Astrocyte (in vitro differentiated cells and primary cell): ENCODE data around the gene ARHGAP12. TPM values are rescaled to one million over a fixed set of nuclear protein-coding genes. Genes with fewer than 3 reads are reported as not detected.
A peak's percentile ranks its signal among the peaks of the same experiment; 100 is the strongest.

Experiments
- DNase-seq: peaks from one replicate; pipeline ENCODE4 v3.0.0-alpha.2; 2010; ENCODE audit warnings: low read depth
- FAIRE-seq: peaks from 2 replicates; lab custom pipeline; 2011; peaks lifted over from hg19 to GRCh38; lab: Jason Lieb, UNC
- H2AFZ ChIP-seq: 2 replicates; pipeline ENCODE4 v1.6.0; 2012; ENCODE audit warnings: low read depth, low read length, inconsistent platforms
- H3K27ac ChIP-seq: 2 replicates; pipeline ENCODE4 v1.5.1; 2011; ENCODE audit warnings: low read depth, low read length, inconsistent platforms
- H3K27me3 ChIP-seq: 2 replicates; pipeline ENCODE4 v1.6.0; 2011; ENCODE audit warnings: low read length, inconsistent platforms; ENCODE audit not compliant: insufficient read depth
- H3K36me3 ChIP-seq: 2 replicates; pipeline ENCODE4 v1.5.1; 2011; ENCODE audit warnings: low read length, inconsistent platforms; ENCODE audit not compliant: insufficient read depth
- H3K4me1 ChIP-seq: 2 replicates; pipeline ENCODE4 v1.5.1; 2011; ENCODE audit warnings: low read length, inconsistent platforms; ENCODE audit not compliant: insufficient read depth
- H3K4me2 ChIP-seq: 2 replicates; pipeline ENCODE4 v1.6.0; 2012; ENCODE audit warnings: low read length, inconsistent platforms
- H3K4me3 ChIP-seq: 2 replicates; pipeline ENCODE4 v1.5.1; 2011; ENCODE audit warnings: low read depth, mild to moderate bottlenecking, low read length, inconsistent platforms; ENCODE audit not compliant: insufficient read depth
- H3K79me2 ChIP-seq: 2 replicates; pipeline ENCODE4 v1.6.0; 2012; ENCODE audit warnings: mild to moderate bottlenecking, low read length, inconsistent platforms; ENCODE audit not compliant: insufficient read depth
- H3K9ac ChIP-seq: 2 replicates; pipeline ENCODE4 v1.6.0; 2012; ENCODE audit warnings: mild to moderate bottlenecking, low read length, inconsistent platforms
- H3K9me3 ChIP-seq: 2 replicates; pipeline ENCODE4 v1.5.1; 2012; ENCODE audit warnings: low read depth, mild to moderate bottlenecking, low read length, inconsistent platforms; ENCODE audit not compliant: insufficient read depth
- H4K20me1 ChIP-seq: 2 replicates; pipeline ENCODE4 v1.6.0; 2012; ENCODE audit warnings: low read length, inconsistent platforms; ENCODE audit not compliant: insufficient read depth
- H3K27ac Mint-ChIP-seq: one replicate; pipeline ENCODE4 v1.8.0; 2021; ENCODE audit warnings: mild to moderate bottlenecking, mixed read lengths; ENCODE audit not compliant: unreplicated experiment
- H3K27me3 Mint-ChIP-seq: one replicate; pipeline ENCODE4 v1.8.0; 2021; ENCODE audit warnings: low read depth, mixed read lengths; ENCODE audit not compliant: unreplicated experiment
- H3K36me3 Mint-ChIP-seq: one replicate; pipeline ENCODE4 v1.8.0; 2021; ENCODE audit warnings: low read depth, mixed read lengths; ENCODE audit not compliant: unreplicated experiment
- H3K4me1 Mint-ChIP-seq: one replicate; pipeline ENCODE4 v1.8.0; 2021; ENCODE audit warnings: low read depth, mixed read lengths; ENCODE audit not compliant: unreplicated experiment
- H3K4me3 Mint-ChIP-seq: one replicate; pipeline ENCODE4 v1.8.0; 2021; ENCODE audit warnings: mild to moderate bottlenecking, moderate library complexity, mixed read lengths; ENCODE audit not compliant: unreplicated experiment
- H3K9me3 Mint-ChIP-seq: one replicate; pipeline ENCODE4 v1.8.0; 2021; ENCODE audit warnings: mild to moderate bottlenecking, mixed read lengths; ENCODE audit not compliant: unreplicated experiment
- EZH2 ChIP-seq: IDR thresholded peaks from 2 replicates; pipeline ENCODE4 v1.6.1; 2012; ENCODE audit warnings: mild to moderate bottlenecking, low read length, inconsistent platforms; ENCODE audit not compliant: insufficient read depth
- total RNA-seq: library from RNA; stranded (reverse); gene quantifications from 2 replicates; pipeline ENCODE4 v1.2.1, GENCODE V29; 2021
- TF ChIP-seq, protein P1 (sequence below): IDR thresholded peaks from 2 replicates; pipeline ENCODE4 v1.5.1; 2011; ENCODE audit warnings: low read depth, mild to moderate bottlenecking, inconsistent platforms, low read length, moderate library complexity; ENCODE audit not compliant: insufficient read depth

The ARHGAP12 gene
- total RNA-seq, 1 donor from 2014 or later, result 24.9 TPM

DNA sequence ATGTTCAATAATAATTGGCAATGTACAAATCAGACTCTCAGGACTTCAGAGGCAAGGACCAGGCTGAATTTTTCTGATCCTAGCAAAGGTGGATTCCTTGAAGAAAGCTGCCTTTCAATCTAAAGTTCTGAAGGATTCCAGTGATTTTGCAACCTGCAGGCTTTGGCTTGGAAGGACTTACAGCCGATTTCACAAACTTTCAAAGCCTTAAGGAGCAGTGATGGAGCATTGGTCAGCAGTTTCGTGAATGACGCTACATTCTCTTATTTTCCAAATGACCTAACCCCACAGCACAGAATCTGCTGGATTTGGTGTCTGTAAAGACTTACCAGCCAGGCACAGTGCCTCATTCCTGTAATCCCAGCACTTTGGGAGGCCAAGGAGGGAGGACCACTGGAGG is 167.5 kb downstream of the ARHGAP12 start:
- Histone ChIP-seq H2AFZ (no peak overlapping the region), H3K9me3 (no peaks in the 10 kb centered on the region), H3K4me1 (peaks cover 8% of the 10 kb centered on the region), H4K20me1 (no peaks in the 10 kb centered on the region), H3K4me3 (no peak overlapping the region), H3K4me2 (peak overlapping the region; percentile 2), H3K27me3 (no peaks in the 10 kb centered on the region), H3K36me3 (no peaks in the 10 kb centered on the region), H3K79me2 (no peaks in the 10 kb centered on the region), H3K27ac (no peak overlapping the region), H3K9ac (no peak overlapping the region)
- TF ChIP-seq, protein P1, sequence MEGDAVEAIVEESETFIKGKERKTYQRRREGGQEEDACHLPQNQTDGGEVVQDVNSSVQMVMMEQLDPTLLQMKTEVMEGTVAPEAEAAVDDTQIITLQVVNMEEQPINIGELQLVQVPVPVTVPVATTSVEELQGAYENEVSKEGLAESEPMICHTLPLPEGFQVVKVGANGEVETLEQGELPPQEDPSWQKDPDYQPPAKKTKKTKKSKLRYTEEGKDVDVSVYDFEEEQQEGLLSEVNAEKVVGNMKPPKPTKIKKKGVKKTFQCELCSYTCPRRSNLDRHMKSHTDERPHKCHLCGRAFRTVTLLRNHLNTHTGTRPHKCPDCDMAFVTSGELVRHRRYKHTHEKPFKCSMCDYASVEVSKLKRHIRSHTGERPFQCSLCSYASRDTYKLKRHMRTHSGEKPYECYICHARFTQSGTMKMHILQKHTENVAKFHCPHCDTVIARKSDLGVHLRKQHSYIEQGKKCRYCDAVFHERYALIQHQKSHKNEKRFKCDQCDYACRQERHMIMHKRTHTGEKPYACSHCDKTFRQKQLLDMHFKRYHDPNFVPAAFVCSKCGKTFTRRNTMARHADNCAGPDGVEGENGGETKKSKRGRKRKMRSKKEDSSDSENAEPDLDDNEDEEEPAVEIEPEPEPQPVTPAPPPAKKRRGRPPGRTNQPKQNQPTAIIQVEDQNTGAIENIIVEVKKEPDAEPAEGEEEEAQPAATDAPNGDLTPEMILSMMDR, result no peak
- no peak for TF ChIP-seq EZH2
- Mint-ChIP-seq H3K27ac (no peak overlapping the region), H3K4me3 (peak overlapping the region; percentile 86), H3K36me3 (no peaks in the 10 kb centered on the region), H3K27me3 (peaks cover 4% of the 10 kb centered on the region), H3K4me1 (peaks cover 2% of the 10 kb centered on the region), H3K9me3 (peaks cover 6% of the 10 kb centered on the region)
- no peak for DNase-seq
- no peak for FAIRE-seq

GRCh38 chr10:31760674-31761081 is 168.0 kb downstream of the ARHGAP12 start:
- FAIRE-seq (no peak), DNase-seq (peak; percentile 41)
- Histone ChIP-seq H3K36me3 (no peaks in the 10 kb centered on the region), H4K20me1 (no peaks in the 10 kb centered on the region), H3K9ac (peak overlapping the region; percentile 72), H3K27me3 (no peaks in the 10 kb centered on the region), H3K4me2 (peak overlapping the region; percentile 78), H3K79me2 (no peaks in the 10 kb centered on the region), H3K4me1 (peaks cover 8% of the 10 kb centered on the region), H3K9me3 (no peaks in the 10 kb centered on the region), H3K4me3 (peak overlapping the region; percentile 35), H3K27ac (peak overlapping the region; percentile 75), H2AFZ (peak overlapping the region; percentile 81)
- TF ChIP-seq, protein P1, result no peak
- TF ChIP-seq EZH2, result no peak
- peaks cover 2% of the 10 kb centered on the region for H3K4me1 Mint-ChIP-seq
- H3K4me3 Mint-ChIP-seq, result peak overlapping the region; percentile 86
- peaks cover 4% of the 10 kb centered on the region for H3K27me3 Mint-ChIP-seq
- H3K9me3 Mint-ChIP-seq, result peaks cover 6% of the 10 kb centered on the region
- H3K36me3 Mint-ChIP-seq, result no peaks in the 10 kb centered on the region
- peak overlapping the region; percentile 82 for H3K27ac Mint-ChIP-seq

GRCh38 chr10:31759799-31760626 is 168.6 kb downstream of the ARHGAP12 start:
- H3K4me3 ChIP-seq, result peak overlapping the region; percentile 89
- H3K9me3 ChIP-seq, result no peaks in the 10 kb centered on the region
- H3K4me2 ChIP-seq, result peak overlapping the region; percentile 94
- H3K4me1 ChIP-seq, result peaks cover 13% of the 10 kb centered on the region
- no peaks in the 10 kb centered on the region for H3K36me3 Mint-ChIP-seq
- no peaks in the 10 kb centered on the region for H3K27me3 ChIP-seq
- peaks cover 6% of the 10 kb centered on the region for H3K9me3 Mint-ChIP-seq
- peak overlapping the region; percentile 95 for H3K9ac ChIP-seq
- FAIRE-seq (no peak), DNase-seq (peak; percentile 97)
- H3K4me1 Mint-ChIP-seq, result peaks cover 3% of the 10 kb centered on the region
- H3K4me3 Mint-ChIP-seq, result peak overlapping the region; percentile 86
- peak overlapping the region; percentile 82 for H3K27ac Mint-ChIP-seq
- no peaks in the 10 kb centered on the region for H4K20me1 ChIP-seq
- H3K79me2 ChIP-seq, result no peaks in the 10 kb centered on the region
- peak overlapping the region; percentile 81 for H2AFZ ChIP-seq
- H3K27ac ChIP-seq, result peak overlapping the region; percentile 94
- no peaks in the 10 kb centered on the region for H3K36me3 ChIP-seq
- H3K27me3 Mint-ChIP-seq, result peaks cover 4% of the 10 kb centered on the region
- TF ChIP-seq, protein P1, result no peak
- no peak for TF ChIP-seq EZH2
